Immature natural killer cell (primary cell): ENCODE data around the gene ARHGAP15. TPM values are rescaled to one million over a fixed set of nuclear protein-coding genes. Genes with fewer than 3 reads are reported as not detected.

ENCODE experiments used
- DNase-seq, 3 donors: peaks; one replicate each; pipeline ENCODE4 v3.0.0; 2022; ENCODE audit warnings: mixed read lengths in 1 of 3
- H3K27ac Mint-ChIP-seq, 6 donors: one replicate each; pipeline ENCODE4 v1.8.0; 2020; ENCODE audit warnings: mixed read lengths in 6 of 6, mild to moderate bottlenecking in 5 of 6, inconsistent platforms in 4 of 6, moderate library complexity in 3 of 6
- H3K27me3 Mint-ChIP-seq, 3 donors: one replicate each; pipeline ENCODE4 v1.8.0; 2020 to 2021; ENCODE audit warnings: low read depth in 3 of 3, mild to moderate bottlenecking in 3 of 3, mixed read lengths in 3 of 3, moderate library complexity in 3 of 3, inconsistent platforms in 1 of 3
- H3K36me3 Mint-ChIP-seq, 3 donors: one replicate each; pipeline ENCODE4 v1.8.0; 2020; ENCODE audit warnings: mixed read lengths in 3 of 3, inconsistent platforms in 2 of 3, mild to moderate bottlenecking in 2 of 3
- H3K4me1 Mint-ChIP-seq, 2 donors: one replicate each; pipeline ENCODE4 v1.8.0; 2020; ENCODE audit warnings: inconsistent platforms in 2 of 2, mild to moderate bottlenecking in 2 of 2, mixed read lengths in 2 of 2, moderate library complexity in 1 of 2
- H3K4me3 Mint-ChIP-seq, 5 donors: one replicate each; pipeline ENCODE4 v1.8.0; 2020; ENCODE audit warnings: mild to moderate bottlenecking in 5 of 5, mixed read lengths in 5 of 5, inconsistent platforms in 3 of 5, moderate library complexity in 3 of 5
- H3K9me3 Mint-ChIP-seq, 6 donors: one replicate each; pipeline ENCODE4 v1.8.0; 2020; ENCODE audit warnings: mild to moderate bottlenecking in 6 of 6, mixed read lengths in 6 of 6, inconsistent platforms in 4 of 6, moderate library complexity in 3 of 6
- polyA plus RNA-seq, 3 donors: library from polyadenylated mRNA; unstranded; fragments of 300-500 nt; fragmentation: Illumina TruSeq; gene quantifications; one replicate each; pipeline ENCODE4 v1.2.3, GENCODE V29; 2021

ARHGAP15 gene
- polyA plus RNA-seq, 3 donors from 2014 or later, result 107 to 168 (median 150) TPM

DNA sequence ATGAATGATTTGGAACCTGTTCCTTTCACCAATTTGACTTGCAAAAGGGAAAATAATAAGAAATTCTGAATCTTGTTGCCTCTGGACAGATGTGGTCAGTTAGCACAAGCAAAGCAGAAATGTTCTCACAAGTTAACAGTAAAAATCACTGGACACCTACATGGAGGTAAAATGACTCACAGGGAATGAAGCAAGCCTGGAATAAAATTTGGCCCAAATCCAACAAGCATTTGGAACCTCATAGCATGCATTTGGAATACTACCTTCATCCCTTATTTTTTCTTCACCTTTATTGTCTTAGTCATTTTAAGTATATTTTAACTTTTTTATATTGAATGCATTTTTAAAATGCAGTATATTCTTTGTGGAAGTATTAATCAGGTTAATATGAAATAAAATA is 602.9 kb downstream of the ARHGAP15 start:
- H3K4me1 Mint-ChIP-seq, result peaks cover 16 to 35% of the 10 kb centered on the region in 2 donors
- H3K4me3 Mint-ChIP-seq, result no peak overlapping the region
- no peak for DNase-seq
- H3K27ac Mint-ChIP-seq, result no peak overlapping the region
- peaks cover 0 to 3% (median 2%) of the 10 kb centered on the region in 3 donors for H3K27me3 Mint-ChIP-seq
- H3K9me3 Mint-ChIP-seq, result no peaks in the 10 kb centered on the region
- peaks cover 0 to 6% (median 0%) of the 10 kb centered on the region in 3 donors for H3K36me3 Mint-ChIP-seq

DNA sequence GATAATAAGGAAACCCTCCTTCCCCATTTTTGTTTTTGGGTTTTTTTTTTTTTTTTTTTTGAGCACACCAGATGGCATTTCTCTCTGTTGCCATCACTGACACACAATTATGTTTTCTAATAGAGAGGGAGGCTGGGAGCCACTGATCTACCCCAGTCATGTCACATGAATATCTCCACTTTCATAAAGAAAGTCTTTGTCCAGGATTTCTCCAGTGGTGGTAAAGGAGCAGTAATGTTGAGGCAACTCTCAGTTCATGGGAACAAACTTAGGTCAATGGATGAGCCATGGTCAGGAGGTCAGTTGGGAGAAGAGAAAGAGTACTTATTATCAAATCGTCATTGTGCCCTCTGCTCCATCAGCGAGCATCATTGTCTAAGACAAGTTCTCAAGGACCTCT is 603.7 kb downstream of the ARHGAP15 start:
- Mint-ChIP-seq H3K27me3 (peaks cover 0 to 3% (median 2%) of the 10 kb centered on the region in 3 donors), H3K9me3 (no peaks in the 10 kb centered on the region), H3K36me3 (peaks cover 0 to 6% (median 0%) of the 10 kb centered on the region in 3 donors), H3K27ac (peak overlapping the region in 1 of 6 donors; percentile 67), H3K4me1 (peaks cover 16 to 27% of the 10 kb centered on the region in 2 donors), H3K4me3 (no peak overlapping the region)
- DNase-seq, result no peak

DNA sequence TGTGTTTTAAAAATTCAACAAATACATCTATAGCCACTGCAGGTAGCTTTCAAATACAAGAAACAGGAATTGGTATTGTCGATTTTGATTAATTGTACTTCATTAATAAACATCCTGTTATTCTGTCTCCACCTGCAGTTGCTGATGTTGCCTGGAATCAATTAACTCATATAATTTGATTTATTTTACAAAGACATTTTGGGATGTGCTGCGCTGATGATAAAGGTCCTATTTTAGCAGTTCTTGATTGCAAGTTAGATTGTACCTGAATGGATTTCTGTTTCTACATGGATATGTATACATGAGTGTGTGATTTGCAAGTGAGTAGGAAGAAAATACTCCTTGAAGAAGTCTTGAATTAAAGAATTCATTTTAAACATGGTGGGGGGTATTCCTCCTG is 605.3 kb downstream of the ARHGAP15 start:
- no peak overlapping the region for H3K27ac Mint-ChIP-seq
- no peaks in the 10 kb centered on the region for H3K9me3 Mint-ChIP-seq
- DNase-seq, result no peak
- peaks cover 0 to 2% (median 2%) of the 10 kb centered on the region in 3 donors for H3K27me3 Mint-ChIP-seq
- H3K4me1 Mint-ChIP-seq, result peaks cover 11 to 17% of the 10 kb centered on the region in 2 donors
- H3K36me3 Mint-ChIP-seq, result peaks cover 5 to 10% (median 7%) of the 10 kb centered on the region in 3 donors
- H3K4me3 Mint-ChIP-seq, result no peak overlapping the region

DNA sequence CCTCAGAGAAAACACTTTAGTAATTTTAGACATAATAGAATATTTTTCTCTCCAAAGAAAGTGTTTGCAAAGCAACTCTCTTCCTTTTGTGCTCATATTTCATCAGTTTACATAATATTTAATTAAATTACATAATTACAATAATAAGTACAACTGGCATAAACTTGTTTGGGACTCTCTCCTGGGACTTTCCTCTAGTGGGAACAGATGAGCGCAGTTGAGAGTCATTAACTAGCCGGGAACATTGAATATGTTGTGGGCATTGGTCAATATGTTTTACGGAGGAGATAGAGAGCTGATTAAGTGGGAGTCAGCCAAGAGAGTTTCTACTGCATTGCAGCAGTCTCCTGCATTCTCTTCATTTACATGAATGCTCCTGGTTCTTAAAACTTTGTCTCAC is 607.7 kb downstream of the ARHGAP15 start:
- no peak overlapping the region for H3K27ac Mint-ChIP-seq
- H3K9me3 Mint-ChIP-seq, result no peaks in the 10 kb centered on the region
- peaks cover 0 to 2% of the 10 kb centered on the region in 2 donors for H3K4me1 Mint-ChIP-seq
- DNase-seq, result no peak
- no peak overlapping the region for H3K4me3 Mint-ChIP-seq
- peaks cover 0 to 2% (median 0%) of the 10 kb centered on the region in 3 donors for H3K27me3 Mint-ChIP-seq
- H3K36me3 Mint-ChIP-seq, result peaks cover 10 to 21% (median 16%) of the 10 kb centered on the region in 3 donors

DNA sequence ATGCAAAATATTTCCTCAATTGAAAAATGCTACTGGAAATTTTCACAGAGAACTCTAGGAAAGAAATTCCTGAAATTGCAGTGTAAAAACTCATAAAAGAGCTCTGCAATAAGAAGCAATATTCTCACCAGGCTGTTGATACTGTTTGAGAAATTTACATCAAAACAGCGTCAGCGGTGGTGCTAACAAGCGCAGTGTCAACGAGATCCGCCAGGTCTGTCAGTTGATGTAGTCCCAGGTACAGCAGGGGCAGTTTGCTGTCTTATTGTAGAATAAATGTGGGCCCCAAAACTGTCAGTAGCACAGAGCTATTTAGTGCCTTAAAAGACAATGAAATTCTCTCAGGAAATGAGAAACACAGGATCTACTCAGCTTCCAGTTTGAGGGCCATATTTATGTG is 611.2 kb downstream of the ARHGAP15 start:
- no peak overlapping the region for H3K4me3 Mint-ChIP-seq
- H3K9me3 Mint-ChIP-seq, result no peaks in the 10 kb centered on the region
- DNase-seq, result no peak
- peaks cover 0 to 7% of the 10 kb centered on the region in 2 donors for H3K4me1 Mint-ChIP-seq
- H3K27me3 Mint-ChIP-seq, result peaks cover 0 to 2% (median 0%) of the 10 kb centered on the region in 3 donors
- no peak overlapping the region for H3K27ac Mint-ChIP-seq
- peaks cover 14 to 23% (median 16%) of the 10 kb centered on the region in 3 donors for H3K36me3 Mint-ChIP-seq

DNA sequence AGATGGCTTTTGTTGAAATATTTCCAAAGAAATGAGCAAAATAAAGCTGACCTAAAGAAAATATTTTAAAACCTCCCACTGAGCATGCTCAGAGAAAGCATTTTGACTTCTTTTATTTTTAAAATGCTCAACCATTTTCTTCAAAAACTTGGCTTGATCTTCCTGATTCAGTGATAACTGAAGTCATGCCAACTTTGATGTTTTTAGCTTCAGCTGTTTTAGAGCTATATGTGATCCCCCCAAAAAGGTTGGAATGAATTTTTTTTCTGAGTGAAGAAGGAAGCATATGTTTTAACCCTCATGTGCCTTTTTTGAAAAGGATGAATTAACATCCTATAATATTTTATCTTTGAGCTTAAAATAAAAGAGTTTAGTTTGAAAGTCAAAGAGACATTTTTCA is 612.0 kb downstream of the ARHGAP15 start:
- DNase-seq, result no peak
- Mint-ChIP-seq H3K36me3 (peaks cover 14 to 19% (median 16%) of the 10 kb centered on the region in 3 donors), H3K27ac (no peak overlapping the region), H3K4me1 (peaks cover 0 to 7% of the 10 kb centered on the region in 2 donors), H3K4me3 (no peak overlapping the region), H3K9me3 (no peaks in the 10 kb centered on the region), H3K27me3 (peaks cover 0 to 4% (median 0%) of the 10 kb centered on the region in 3 donors)

DNA sequence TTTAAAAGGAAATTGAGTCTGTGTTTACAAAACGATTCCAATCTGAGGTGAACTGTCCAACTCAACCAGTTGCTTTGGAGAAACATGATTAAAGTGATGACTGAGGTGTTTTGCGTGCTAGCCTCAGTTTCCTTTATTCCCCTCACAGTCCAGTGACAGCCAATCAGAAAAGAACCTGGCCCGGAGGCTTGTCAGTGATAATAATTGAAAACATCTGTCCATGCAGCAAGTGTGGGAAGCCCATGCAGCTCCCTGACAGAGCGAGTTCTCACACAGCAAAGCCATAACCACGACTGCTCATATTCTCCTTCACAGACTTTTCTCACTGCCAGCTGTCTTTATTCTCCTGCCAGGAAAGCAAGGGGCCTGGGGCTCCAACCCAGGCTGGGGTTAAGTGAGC is 613.4 kb downstream of the ARHGAP15 start:
- Mint-ChIP-seq H3K9me3 (no peaks in the 10 kb centered on the region), H3K4me1 (peaks cover 0 to 7% of the 10 kb centered on the region in 2 donors), H3K27ac (no peak overlapping the region), H3K27me3 (peaks cover 0 to 5% (median 0%) of the 10 kb centered on the region in 3 donors), H3K4me3 (no peak overlapping the region), H3K36me3 (peaks cover 14 to 19% (median 16%) of the 10 kb centered on the region in 3 donors)
- DNase-seq, result no peak

DNA sequence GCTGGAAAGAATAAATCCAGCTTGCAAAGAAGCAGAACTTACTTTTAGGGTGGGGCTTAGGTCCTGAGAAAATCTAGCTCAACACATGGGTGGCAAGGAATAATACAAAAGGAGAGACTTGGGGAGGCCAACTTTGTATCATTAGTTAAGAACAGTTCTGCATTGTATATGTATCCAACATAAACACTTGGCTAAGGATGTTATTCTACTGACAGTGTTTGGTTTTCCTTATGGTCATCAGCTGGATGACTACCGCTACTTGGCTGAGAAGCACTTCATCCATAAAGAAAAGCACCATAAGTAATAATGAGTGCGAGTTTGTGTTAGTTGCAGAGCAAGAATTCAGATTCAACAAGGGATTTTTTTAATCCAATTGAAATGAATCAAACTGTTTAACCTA is 614.9 kb downstream of the ARHGAP15 start:
- peaks cover 0 to 3% (median 0%) of the 10 kb centered on the region in 3 donors for H3K27me3 Mint-ChIP-seq
- no peak overlapping the region for H3K4me3 Mint-ChIP-seq
- H3K27ac Mint-ChIP-seq, result no peak overlapping the region
- no peak for DNase-seq
- H3K36me3 Mint-ChIP-seq, result peaks cover 4 to 19% (median 13%) of the 10 kb centered on the region in 3 donors
- H3K9me3 Mint-ChIP-seq, result no peaks in the 10 kb centered on the region
- peaks cover 0 to 7% of the 10 kb centered on the region in 2 donors for H3K4me1 Mint-ChIP-seq

DNA sequence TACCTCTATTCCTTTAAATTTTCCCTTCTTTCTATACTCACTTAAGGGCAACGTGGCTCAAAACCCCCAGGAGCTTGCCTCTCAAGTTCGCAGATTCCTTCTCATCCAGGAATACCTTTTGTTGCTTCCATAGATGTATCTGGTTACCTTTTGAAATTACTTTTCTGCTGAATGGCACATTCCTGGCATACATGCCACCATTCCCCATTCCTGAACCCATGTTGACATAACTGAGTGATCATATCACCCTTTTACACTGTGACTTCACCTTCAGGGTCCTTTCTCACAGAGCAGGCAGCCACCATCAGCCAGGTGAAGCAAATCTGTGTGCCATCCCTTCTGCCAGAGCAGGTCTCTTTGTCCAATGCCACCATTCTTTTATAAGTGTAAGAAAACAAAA is 615.8 kb downstream of the ARHGAP15 start:
- Mint-ChIP-seq H3K9me3 (no peaks in the 10 kb centered on the region), H3K4me3 (no peak overlapping the region), H3K4me1 (peaks cover 0 to 7% of the 10 kb centered on the region in 2 donors), H3K27me3 (peaks cover 0 to 3% (median 0%) of the 10 kb centered on the region in 3 donors), H3K36me3 (peaks cover 6 to 13% (median 7%) of the 10 kb centered on the region in 3 donors), H3K27ac (peak overlapping the region in 1 of 6 donors; percentile 29)
- DNase-seq, result no peak

DNA sequence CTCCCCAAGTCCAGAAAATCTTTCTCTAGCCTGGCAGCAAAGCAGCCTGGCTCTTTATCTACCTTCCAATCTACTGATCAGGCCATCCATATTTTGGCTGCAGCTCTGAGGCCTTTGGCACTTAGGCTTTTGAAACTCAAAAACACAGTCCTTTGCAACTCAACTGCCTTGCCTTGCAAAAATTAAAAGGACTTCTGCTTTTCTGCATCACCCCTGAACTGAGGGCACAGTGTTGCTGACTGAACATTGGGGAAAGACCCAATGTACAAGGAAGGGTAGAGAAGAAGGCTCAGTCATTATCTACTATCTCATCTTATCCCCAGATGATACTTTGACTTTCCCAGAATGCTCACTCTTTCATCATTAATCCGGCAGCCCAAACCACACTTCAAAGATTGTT is 625.5 kb downstream of the ARHGAP15 start:
- H3K36me3 Mint-ChIP-seq, result peaks cover 16 to 21% (median 17%) of the 10 kb centered on the region in 3 donors
- no peak overlapping the region for H3K4me3 Mint-ChIP-seq
- no peaks in the 10 kb centered on the region for H3K27me3 Mint-ChIP-seq
- no peak overlapping the region for H3K27ac Mint-ChIP-seq
- no peak for DNase-seq
- no peaks in the 10 kb centered on the region for H3K4me1 Mint-ChIP-seq
- H3K9me3 Mint-ChIP-seq, result no peaks in the 10 kb centered on the region

DNA sequence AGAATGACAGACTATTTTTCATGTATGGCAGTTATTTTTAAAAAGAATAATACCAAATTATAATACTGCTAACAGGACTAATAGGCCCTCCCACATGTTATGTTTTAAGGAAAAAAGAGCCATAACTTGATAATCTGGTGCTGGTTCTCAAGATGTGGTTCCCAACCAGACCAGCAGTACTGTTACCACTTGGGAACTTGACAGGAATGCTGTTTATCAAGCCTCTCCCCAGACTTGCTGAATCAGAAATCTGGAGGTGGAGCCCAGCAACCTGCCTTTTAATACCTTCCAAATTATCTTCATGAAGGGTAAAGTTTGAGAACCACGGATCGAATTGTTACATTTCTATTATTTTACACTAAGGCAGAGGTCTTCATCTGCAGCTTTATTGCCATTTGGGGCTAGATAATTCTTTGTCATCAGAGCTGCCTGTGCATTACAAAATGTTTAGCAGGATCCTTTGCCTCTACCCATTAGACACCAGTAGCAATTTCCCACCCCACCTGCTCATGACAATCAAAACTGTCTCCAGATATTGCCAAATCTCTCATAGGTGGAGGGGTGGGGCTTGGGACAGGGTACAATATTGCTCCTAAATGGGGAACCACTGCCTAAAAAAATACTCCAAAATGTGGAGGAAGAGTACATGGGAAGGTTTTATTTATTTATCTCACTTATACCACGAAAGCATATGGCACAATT is 629.6 kb downstream of the ARHGAP15 start:
- H3K27me3 Mint-ChIP-seq, result no peaks in the 10 kb centered on the region
- peaks cover 0 to 1% of the 10 kb centered on the region in 2 donors for H3K4me1 Mint-ChIP-seq
- H3K4me3 Mint-ChIP-seq, result no peak overlapping the region
- no peaks in the 10 kb centered on the region for H3K9me3 Mint-ChIP-seq
- no peak for DNase-seq
- H3K27ac Mint-ChIP-seq, result peak overlapping the region in 1 of 6 donors; percentile 24
- H3K36me3 Mint-ChIP-seq, result peaks cover 3 to 4% (median 3%) of the 10 kb centered on the region in 3 donors

DNA sequence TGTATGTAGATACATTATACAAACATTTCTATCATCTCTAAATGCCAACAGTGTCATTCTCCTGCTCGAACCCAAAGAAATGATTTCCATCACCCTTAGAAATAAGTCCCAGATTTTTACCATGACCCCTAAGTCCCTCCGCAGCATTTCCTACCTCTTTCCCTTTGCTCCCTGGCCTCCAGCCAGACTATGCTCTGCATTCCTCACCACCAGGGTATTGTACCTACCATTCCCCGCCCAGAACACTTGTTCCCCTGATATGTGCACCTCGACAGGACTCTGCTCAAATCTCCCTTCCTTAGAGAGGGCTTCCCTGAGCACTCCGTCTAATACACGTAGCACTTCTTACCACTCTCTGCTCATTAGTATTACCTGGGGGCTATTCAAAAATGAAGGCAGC is 630.2 kb downstream of the ARHGAP15 start:
- Mint-ChIP-seq H3K27me3 (no peaks in the 10 kb centered on the region), H3K36me3 (peaks cover 0 to 4% (median under 1%) of the 10 kb centered on the region in 3 donors), H3K4me1 (peaks cover 0 to 1% of the 10 kb centered on the region in 2 donors), H3K9me3 (no peaks in the 10 kb centered on the region), H3K4me3 (no peak overlapping the region), H3K27ac (no peak overlapping the region)
- DNase-seq, result no peak

DNA sequence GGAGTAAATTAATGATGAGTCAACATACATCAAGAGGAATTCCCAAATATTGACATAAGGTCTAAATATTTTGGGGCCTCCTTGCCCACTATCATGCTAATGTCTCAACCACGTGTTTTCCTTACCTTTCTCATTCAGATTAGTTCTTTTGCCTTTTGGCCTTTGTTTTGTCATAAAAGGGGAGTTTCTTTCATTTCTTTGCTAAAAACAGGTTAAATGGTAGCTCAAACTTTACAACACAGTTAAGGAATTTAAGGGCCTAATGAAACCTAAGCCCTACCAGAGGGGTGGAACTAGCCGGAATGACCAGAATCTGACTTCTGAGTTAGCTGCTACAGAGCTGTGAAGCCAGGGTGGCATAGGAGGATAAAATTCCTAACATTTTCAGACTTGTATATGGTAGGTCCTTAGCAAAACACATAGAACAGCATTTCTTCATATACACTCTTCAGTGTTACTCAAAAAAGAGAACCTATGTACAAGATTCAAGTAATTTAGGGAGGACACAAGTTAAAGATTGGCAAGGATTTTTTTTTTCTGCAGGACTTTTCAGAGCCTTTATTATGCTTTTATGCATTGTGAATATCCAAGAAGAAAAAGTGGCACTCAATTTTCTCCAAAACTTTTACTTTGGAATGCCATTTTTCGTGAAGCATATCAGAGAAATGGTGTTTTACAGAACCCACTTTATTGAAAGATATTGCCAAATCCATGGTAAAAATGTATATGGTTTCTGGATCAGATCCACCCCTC is 633.1 kb downstream of the ARHGAP15 start:
- Mint-ChIP-seq H3K27ac (no peak overlapping the region), H3K4me1 (peaks cover 0 to 1% of the 10 kb centered on the region in 2 donors), H3K4me3 (no peak overlapping the region), H3K36me3 (peaks cover 0 to 10% (median 9%) of the 10 kb centered on the region in 3 donors), H3K9me3 (no peaks in the 10 kb centered on the region), H3K27me3 (no peaks in the 10 kb centered on the region)
- DNase-seq, result no peak

DNA sequence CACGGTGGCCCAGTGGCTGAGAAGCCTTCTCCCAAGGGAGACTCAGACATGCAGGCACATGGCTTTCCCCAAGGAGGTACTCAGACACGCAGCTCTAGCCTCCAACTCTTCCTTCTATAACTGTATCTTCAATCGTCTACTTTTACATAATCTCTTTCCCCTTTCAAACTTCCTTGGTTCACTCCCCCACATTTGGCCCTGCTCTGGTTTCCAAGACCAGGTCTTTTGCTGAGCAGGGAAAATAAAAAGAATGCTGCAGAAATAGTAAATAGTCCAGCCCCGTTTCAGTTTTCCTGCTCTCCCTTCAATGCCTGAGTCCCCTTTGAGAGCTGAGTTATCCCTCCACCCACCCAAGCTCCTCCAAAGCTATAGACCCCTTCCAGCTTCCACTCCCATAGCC is 635.0 kb downstream of the ARHGAP15 start:
- no peaks in the 10 kb centered on the region for H3K9me3 Mint-ChIP-seq
- H3K27me3 Mint-ChIP-seq, result no peaks in the 10 kb centered on the region
- no peak for DNase-seq
- H3K27ac Mint-ChIP-seq, result no peak overlapping the region
- H3K4me3 Mint-ChIP-seq, result no peak overlapping the region
- peaks cover 16 to 28% (median 24%) of the 10 kb centered on the region in 3 donors for H3K36me3 Mint-ChIP-seq
- H3K4me1 Mint-ChIP-seq, result peaks cover 0 to 1% of the 10 kb centered on the region in 2 donors
